RWPE1 (cell line): ENCODE results near the gene PLS1.
A peak's percentile ranks its signal among the peaks of the same experiment; 100 is the strongest.
"Not testable (repeated sequence)": the region's sequence is repeated elsewhere in the genome, so short reads cannot be mapped to it uniquely, and the experiment has no call there.

Source experiments
- CTCF ChIA-PET: fragments of 350-600 bp; sonication (Branson Sonifier 250); formaldehyde crosslinking; extraction: SDS; loops from one replicate; lab custom pipeline; 2021; lab: Yijun Ruan, JAX
- POLR2A ChIA-PET: fragments of 400-600 bp; formaldehyde crosslinking; extraction: SDS; loops from one replicate; lab custom pipeline; 2020; ENCODE audit warnings: antibody characterized with exemption; ENCODE audit not compliant: low non-redundant PET; lab: Yijun Ruan, JAX
- DNase-seq: peaks from one replicate; pipeline ENCODE4 v3.0.0; 2012; ENCODE audit warnings: low spot score
- H3K27ac ChIP-seq: fragments of 450-650 bp; 2 replicates; pipeline ENCODE4 v1.5.1; 2017
- TF ChIP-seq, protein P1 (sequence below): fragments of 450-650 bp; conservative IDR thresholded peaks from 2 replicates; pipeline ENCODE4 v1.5.1; 2017; ENCODE audit warnings: low read depth, mild to moderate bottlenecking

Gene PLS1

DNA sequence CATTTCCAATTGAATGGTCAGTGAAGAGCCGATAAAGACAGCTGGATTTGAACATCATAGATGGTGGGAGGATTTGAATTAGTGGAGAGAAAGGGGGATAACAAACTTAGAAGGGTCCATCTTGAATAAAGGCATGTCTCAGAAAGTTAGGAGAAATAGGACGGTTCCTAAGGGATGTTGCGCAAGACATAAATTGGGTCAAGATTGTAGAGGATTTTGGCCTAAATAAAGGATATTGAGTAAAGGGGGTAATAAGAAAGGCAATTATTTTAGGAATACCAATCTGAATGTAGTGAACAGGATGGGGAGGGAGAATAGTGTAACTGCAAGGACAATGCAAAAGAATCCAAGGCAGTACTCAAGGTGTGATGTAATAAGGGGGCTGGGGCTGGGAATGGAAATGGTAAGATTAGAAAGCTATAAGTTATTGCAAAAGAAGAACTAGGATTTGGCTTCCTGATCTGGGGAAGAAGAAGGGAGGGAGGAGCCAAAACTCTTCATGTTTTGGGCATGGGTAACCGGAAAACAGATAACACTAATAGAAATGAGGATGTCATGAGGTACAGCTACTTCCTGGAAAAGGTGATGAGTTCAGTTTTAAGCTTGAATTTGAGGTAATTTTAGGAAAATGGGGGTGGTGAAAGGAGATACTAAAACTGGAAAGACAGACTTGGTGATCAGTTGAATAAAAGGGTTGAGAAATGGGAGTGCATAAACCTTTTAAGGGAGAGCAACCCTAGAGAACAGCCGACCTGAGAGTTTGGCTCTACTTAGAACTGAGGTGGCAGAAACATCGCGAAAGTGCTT, 110.3 kb downstream of the PLS1 start:
- H3K27ac ChIP-seq = no peak overlapping the region
- CTCF ChIA-PET = no interaction called here
- no peak for DNase-seq
- POLR2A ChIA-PET = no interaction called here
- TF ChIP-seq, protein P1, sequence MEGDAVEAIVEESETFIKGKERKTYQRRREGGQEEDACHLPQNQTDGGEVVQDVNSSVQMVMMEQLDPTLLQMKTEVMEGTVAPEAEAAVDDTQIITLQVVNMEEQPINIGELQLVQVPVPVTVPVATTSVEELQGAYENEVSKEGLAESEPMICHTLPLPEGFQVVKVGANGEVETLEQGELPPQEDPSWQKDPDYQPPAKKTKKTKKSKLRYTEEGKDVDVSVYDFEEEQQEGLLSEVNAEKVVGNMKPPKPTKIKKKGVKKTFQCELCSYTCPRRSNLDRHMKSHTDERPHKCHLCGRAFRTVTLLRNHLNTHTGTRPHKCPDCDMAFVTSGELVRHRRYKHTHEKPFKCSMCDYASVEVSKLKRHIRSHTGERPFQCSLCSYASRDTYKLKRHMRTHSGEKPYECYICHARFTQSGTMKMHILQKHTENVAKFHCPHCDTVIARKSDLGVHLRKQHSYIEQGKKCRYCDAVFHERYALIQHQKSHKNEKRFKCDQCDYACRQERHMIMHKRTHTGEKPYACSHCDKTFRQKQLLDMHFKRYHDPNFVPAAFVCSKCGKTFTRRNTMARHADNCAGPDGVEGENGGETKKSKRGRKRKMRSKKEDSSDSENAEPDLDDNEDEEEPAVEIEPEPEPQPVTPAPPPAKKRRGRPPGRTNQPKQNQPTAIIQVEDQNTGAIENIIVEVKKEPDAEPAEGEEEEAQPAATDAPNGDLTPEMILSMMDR = no peak

DNA sequence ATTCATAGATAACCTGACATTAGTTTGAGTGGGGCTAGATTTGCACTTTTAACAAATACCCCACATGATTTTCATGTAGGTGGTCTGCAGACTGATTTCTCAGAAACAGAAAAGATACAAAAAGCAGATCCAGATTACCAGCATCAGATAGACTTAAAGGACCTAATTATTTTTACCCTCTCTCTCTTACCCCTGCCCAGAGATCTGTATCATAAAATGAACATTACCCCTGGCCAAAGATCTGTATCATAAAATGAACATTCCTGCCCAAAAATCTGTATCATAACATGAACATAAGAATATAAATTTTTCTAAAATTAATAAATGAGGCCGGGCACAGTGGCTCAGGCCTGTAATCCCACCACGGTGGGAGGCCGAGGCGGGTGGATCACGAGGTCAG, 113.0 kb downstream of the PLS1 start:
- DNase-seq = no peak
- H3K27ac ChIP-seq = no peak overlapping the region
- TF ChIP-seq, protein P1 = no peak
- ChIA-PET CTCF (no interaction called here), POLR2A (no interaction called here)

DNA sequence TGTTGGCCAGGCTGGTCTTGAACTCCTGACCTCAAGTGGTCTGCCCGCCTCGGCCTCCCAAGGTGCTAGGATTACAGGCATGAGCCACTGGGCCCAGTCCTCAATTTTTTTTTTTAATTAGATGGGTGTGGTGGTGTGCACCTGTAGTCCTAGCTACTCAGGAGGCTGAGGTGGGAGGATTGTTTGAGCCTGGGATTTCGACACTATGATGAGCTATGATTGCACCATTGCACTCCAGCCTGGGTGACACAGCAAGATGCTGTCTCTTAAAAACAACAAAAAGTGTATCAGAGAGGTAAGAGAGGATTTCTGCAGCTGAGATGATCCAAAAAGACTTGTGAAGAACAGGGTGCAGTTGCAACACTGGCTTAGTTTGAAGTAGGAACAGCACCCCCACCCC, 118.7 kb downstream of the PLS1 start:
- H3K27ac ChIP-seq = not testable (repeated sequence)

DNA sequence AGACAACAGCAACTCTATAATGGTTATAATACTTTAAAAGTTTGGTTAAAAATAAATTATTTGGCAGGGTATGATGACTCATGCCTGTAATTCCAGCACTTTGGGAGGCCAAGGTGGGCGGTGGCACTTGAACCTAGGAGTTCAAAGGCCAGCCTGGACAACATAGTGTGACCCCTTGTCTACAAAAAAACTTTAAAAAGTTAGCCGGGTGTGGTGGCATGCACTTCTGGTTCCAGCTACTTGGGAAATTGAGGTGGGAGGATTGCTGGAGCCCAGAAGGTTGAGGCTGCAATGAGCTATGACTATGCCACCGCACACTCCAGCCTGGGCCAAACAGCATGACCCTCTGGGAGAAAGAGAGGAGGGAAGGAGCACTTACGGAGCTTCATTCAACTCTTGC, 119.9 kb downstream of the PLS1 start:
- ChIA-PET POLR2A (interaction anchor here (0.5 kb wide), 1 partner anchor 124 kb away, joined by 3 read pairs; no protein-coding TSS in a partner anchor), CTCF (no interaction called here)
- no peak overlapping the region for H3K27ac ChIP-seq
- no peak for DNase-seq
- TF ChIP-seq, protein P1 = no peak

More for the DNA sequence above, 118.7 kb downstream of the PLS1 start:
- POLR2A ChIA-PET, DNase-seq: not testable (repeated sequence)
- CTCF ChIA-PET = interaction anchor here (0.8 kb wide), 1 partner anchor 27 kb away, joined by 6 read pairs; no protein-coding TSS in a partner anchor

DNA sequence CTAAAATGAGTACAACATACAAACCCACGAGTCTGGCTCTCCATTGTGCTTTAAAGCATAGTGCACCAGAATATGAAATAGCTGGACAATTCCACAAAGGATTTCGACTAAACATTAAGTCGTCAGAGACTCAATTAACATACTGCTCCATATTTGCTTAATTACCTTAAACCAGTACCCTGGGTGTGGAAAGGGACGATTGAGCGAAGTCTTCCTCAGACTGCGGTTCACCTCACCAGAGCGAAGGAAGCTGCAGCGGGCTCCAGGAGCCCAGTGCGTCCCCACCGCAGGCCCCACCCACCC, 127.4 kb downstream of the PLS1 start:
- POLR2A ChIA-PET = interaction anchor here (0.5 kb wide), 1 partner anchor 34 kb away, joined by 3 read pairs; no protein-coding TSS in a partner anchor

DNA sequence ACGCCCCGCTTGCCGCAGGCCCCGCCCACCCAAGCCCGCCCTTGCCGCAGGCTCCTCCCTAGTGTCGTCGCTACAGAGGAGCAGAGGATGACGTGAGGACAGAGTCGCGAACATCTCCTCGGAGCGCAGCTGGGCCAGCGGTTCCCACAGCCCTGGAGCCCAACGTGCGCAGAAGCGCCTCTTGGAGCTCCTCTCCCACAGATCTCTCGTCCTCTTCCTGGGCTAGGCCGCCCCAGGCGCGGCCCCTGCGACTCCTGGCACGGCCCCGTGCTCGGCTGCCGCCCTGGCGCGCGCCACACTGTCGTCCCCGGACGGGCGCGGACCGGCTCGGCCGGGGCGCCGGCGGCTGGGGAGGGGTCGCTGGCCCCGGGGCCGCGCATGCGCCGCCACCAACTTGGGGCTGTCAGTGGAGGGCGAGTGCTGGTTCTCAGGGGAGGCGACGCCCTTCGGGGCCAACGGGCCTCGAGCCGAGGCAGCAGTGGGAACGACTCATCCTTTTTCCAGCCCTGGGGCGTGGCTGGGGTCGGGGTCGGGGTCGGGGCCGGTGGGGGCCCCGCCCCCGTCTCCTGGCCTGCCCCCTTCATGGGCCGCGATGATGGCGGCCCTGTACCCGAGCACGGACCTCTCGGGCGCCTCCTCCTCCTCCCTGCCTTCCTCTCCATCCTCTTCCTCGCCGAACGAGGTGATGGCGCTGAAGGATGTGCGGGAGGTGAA, 127.9 kb downstream of the PLS1 start, which contains the start of gene TRPC1:
Gene TRPC1 (plus strand): TSS at position 67 of the 714 bp plus-strand sequence. CDS start 526 bp downstream, at position 593.
- POLR2A ChIA-PET = interaction anchor here (0.5 to 0.6 kb wide), 2 partner anchors 14 to 33 kb away, joined by 3 read pairs; no protein-coding TSS in a partner anchor
- peak; percentile 89 for DNase-seq
- TF ChIP-seq, protein P1 = no peak
- peak within 1 kb of the TSS; percentile 85 for H3K27ac ChIP-seq
- CTCF ChIA-PET = interaction anchor here (0.6 to 0.7 kb wide), 3 partner anchors 21 to 591 kb away, joined by 3 to 7 read pairs (median 4); no protein-coding TSS in a partner anchor

More for the DNA sequence above, 127.4 kb downstream of the PLS1 start:
- peak overlapping the region; percentile 85 for H3K27ac ChIP-seq
- no peak for DNase-seq
- CTCF ChIA-PET = interaction anchor here (0.6 to 0.7 kb wide), 3 partner anchors 20 to 591 kb away, joined by 3 to 7 read pairs (median 4); no protein-coding TSS in a partner anchor
- TF ChIP-seq, protein P1 = no peak
